GM10266 (cell line): Measurements from ENCODE around the gene ALLC.
"Not testable (repeated sequence)": the region's sequence is repeated elsewhere in the genome, so short reads cannot be mapped to it uniquely, and the experiment has no call there.

Source experiments
- DNase-seq: peaks from one replicate; pipeline ENCODE4 v3.0.0; 2012; ENCODE audit errors: extremely low spot score
- CTCF ChIP-seq: IDR thresholded peaks from 2 replicates; pipeline ENCODE4 v1.5.1; 2012; ENCODE audit warnings: mild to moderate bottlenecking, low read depth; ENCODE audit not compliant: control insufficient read depth, insufficient read depth; ENCODE audit errors: missing control alignments

Gene ALLC

DNA sequence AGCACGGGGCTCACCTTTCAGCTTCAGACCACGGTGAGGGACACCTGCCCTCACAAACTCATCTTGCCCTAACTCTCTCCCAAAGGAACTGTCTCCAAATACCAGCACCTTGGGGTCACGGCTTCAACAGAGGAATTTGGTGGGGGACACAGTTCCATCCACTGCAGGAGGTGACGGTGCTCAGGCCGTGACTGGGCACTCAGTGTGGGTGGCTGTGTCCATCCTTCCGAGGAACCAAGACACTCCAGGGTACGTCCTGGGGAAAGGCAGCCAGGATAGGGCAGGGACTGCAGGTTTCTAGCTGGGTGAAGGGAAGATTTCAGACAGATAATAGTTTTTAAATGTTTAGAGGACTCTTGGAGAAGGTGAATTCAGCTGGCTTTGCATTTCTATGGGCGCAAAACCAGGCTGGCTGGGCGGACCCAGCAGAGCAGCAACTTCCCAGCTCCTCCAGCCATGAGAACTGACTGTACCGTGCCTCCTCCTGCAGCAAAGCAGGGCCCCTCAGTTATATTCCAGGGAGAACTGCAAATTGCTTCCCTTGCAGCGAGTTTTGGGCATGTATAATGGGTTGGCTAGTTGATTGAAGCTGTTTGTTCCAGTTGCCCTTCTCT, 23.9 kb upstream of the ALLC start:
- DNase-seq, result no peak
- no peak for TF ChIP-seq CTCF

- DNase-seq, result no peak
- no peak for TF ChIP-seq CTCF
Measured at GRCh38 chr2:3634596-3635121, 23.3 kb upstream of the ALLC start.

DNA sequence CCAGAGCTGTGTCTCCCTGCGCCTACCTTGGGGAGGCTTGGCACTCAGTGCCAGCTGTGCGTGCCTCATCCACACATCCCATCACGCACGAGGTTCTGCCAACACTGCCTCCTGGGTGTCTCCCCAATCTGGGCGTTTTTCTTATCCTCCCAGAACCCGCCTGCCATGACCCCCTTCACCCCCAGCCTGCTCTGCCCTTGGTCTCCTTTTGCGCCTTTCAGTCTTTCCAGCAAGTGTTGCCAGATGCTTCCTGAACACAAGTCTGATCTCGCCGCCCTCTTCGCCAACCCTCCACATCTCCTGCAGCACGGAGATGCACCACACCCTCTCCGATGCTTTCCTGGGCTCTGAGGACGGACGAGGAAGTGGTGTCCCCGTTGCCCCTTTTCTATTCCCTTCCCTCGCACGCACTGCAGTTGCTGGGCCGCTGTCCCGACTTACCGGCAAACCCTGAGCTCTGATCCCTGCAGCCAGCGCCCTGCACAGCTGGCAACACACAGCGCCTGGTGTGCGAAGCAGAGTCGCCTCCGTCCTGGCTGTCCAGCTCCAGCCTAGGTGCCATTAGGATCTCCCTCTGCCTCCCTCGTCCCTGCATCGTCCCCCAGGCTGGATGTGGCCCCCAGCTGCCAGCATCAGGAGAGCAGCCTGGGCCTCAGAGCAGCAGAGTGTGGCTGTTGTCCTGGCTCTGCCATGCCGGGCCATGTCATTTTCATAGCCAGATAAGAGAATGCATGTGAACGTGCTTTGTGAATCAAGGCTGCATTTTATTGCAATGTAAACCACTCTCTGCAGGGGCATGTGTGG, 22.6 kb upstream of the ALLC start:
- TF ChIP-seq CTCF, result no peak
- DNase-seq, result no peak

DNA sequence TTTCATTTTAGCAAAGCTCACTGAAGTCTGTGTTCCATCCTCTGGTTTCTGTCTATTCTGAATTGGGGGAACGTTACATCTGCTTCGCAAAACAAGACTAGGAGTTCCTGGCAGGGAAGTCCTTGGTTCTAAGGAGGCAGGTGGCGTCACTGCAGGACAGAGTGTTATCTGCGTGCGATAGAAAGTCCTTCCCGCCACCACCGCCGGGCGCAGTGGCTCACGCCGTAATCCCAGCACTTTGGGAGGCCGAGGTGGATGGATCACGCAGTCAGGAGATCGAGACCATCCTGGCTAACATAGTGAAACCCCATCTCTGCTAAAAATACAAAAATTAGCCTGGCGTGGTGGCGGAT, 22.0 kb upstream of the ALLC start:
- DNase-seq, result not testable (repeated sequence)

DNA sequence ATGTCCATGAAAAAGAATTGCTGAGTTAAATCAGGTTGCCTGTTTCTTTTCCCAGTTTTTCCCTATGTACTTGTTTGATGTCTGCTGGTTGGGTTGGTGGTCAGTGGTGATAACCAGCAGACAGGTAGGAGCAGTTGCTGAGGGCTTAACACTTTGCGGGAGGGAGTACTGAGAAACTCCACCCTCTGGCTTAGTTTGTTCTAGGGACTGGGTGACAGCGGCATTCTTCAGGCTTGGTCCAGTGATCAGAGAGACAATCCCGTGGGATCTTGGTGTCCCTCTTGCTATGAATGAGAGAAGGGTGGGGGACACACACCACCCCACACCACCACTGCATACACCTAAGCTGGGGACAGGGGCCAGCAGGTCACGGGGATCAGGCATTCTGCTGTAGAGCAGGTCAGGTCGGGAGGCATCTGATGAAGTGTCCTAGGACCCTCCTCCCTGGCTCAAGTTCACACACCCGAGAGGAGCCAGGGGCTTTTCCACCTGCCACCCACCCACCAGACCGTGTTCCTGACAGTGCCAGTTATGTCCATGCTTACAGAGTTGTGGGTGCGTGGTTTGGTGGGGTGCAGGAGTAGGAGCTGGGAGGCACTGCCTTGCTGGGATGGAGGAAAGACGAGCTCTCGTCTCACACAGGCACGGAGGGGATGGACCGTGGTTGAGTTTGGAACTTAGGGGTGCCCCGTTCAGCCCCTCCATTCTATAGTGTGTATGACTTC, 21.3 kb upstream of the ALLC start:
- no peak for DNase-seq
- no peak for TF ChIP-seq CTCF

DNA sequence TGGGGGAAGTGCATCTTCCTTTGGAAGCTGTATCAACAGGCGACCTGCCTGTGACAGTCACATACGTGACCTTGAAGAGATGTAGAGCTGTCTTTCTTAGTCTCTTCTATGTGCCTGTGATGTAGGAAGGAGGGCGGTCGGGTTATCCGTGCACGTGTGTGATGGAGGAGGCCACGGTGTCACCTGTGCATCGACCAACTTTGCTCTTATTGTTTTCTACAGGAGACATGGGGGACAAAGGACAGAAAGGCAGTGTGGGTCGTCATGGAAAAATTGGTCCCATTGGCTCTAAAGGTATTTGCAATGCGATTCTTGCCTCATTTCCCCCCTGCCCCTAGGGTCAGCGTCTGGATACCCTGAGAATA, 20.7 kb upstream of the ALLC start:
- DNase-seq, result no peak
- TF ChIP-seq CTCF, result no peak

DNA sequence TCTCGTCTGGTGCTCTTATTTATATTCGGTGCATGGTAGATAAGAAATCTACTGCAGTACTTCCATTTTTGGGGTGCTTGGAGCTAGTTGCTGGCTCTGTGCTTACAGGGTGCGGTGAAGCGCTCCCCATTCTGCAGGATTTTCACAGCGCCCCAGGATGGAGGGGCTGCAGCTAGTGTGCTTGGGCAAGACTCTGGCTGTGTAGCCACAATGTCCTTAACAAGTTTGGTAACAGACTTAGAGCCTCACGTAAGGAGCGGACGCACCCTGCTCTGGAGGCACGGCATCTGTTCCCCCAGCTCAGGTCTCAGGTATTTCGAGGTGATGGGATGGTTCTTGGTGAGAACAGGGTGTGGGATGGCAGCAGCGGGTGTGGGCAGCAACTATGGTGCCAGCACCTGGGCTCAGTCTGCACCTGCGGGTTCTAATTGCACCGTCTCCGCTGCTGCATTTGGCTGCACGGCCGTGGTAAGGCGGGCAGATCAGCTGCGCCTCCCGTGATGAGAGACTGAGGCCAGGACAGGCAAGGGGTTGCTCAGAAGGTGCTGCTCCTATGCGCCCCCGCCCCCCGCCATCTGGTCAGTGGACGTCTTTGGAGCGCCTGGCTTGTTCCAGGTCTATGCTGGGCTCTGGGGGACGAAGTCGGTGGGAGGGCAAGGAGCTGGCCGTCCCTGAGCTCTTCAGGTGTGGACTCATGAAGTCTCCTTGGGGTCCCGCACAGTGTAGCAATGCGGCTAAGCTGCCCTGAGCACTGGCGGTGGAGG, 20.1 kb upstream of the ALLC start:
- no peak for DNase-seq
- no peak for TF ChIP-seq CTCF
